Activated T-cell treated with anti-CD3 and anti-CD28 coated beads, Interleukin-2, amount 50 U/mL, for 24 hours (primary cell): ENCODE data around the gene PRR33.
"Not testable (repeated sequence)": the region's sequence is repeated elsewhere in the genome, so short reads cannot be mapped to it uniquely, and the experiment has no call there.

ENCODE experiments used
- DNase-seq: peaks from one replicate; pipeline ENCODE4 v3.0.0-alpha.2; 2020
- H3K27ac Mint-ChIP-seq: 2 replicates; pipeline ENCODE4 v1.8.0; 2020; ENCODE audit warnings: mild to moderate bottlenecking, mixed read lengths
- H3K27me3 Mint-ChIP-seq: 2 replicates; pipeline ENCODE4 v1.8.0; 2020; ENCODE audit warnings: mixed read lengths
- H3K36me3 Mint-ChIP-seq: 2 replicates; pipeline ENCODE4 v1.8.0; 2020; ENCODE audit warnings: low read depth, mixed read lengths
- H3K4me1 Mint-ChIP-seq: 2 replicates; pipeline ENCODE4 v1.8.0; 2020; ENCODE audit warnings: low read depth, mixed read lengths
- H3K4me3 Mint-ChIP-seq: 2 replicates; pipeline ENCODE4 v1.8.0; 2020; ENCODE audit warnings: mild to moderate bottlenecking, moderate library complexity, mixed read lengths
- H3K9me3 Mint-ChIP-seq: 2 replicates; pipeline ENCODE4 v1.8.0; 2020; ENCODE audit warnings: mixed read lengths

The PRR33 gene

DNA sequence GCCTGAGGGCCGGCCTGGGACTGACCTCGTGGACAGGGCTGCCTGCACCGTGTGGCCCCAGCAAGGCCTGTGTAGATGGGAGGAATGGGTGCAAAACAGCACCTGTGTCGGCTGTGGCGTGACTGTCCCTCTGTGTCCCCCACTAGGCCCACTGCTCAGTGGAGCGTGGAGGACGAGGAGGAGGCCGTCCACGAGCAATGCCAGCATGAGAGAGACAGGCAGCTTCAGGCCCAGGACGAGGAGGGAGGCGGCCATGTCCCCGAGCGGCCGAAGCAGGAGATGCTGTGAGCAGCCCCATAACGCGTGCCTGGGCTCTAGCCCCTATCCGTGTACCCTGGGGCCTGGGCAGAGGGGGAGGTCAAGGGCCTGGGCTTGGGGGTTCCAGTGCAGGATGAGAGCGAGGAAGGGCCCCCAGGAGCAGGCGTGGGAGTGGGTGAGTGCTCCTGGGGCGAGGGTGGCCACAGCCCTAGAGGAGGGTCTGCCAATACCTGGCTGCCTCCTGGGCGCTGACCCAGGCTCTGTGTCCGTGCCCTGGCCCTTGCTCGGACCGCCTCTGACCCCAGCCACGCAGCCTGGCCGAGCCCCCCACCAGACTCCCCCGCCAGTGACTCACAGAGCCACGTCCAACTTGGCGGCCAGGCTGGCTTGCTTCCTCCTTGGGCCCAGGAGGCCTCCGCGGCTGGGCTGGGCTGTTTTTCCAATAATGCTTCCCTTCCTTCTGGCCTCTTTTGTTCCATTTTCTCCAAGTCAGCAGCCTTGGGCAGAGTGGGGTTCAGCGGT lies 11.6 kb downstream of the PRR33 start:
- Mint-ChIP-seq H3K36me3 (peaks cover 5% of the 10 kb centered on the region), H3K4me1 (peaks cover 24% of the 10 kb centered on the region), H3K27ac (peak overlapping the region; percentile 24), H3K4me3 (no peak overlapping the region), H3K9me3 (no peaks in the 10 kb centered on the region), H3K27me3 (no peaks in the 10 kb centered on the region)
- peak; percentile 30 for DNase-seq

DNA sequence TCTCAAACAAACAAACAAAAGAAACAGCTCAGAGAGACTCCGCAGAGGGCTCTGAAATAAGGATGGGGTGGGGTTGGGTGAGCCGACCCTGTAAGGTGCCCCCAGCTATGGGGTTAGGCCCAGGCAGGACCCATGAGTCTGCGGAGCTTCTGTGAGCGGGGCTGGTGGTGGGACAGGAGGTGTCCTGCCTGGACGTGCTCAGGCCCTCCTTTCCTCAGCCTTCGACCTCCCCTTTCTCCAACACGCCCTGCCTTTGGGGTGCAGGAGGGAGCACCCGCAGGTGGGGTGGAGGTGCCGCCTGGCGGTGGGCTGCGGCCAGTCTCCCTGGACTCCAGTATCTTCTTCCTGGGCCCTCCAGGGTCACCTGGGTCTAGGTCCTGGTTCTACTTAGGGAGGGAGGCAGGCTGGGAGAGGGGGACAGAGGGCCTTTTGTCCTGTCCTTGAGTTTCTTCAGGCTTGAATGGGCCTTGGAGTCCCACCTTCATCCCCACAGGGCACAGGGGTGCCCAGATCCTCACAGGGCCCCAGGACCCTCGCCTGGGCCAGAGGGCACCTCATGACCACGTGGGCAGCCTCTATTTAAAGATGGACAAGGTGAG lies 12.3 kb downstream of the PRR33 start:
- H3K27me3 Mint-ChIP-seq: no peaks in the 10 kb centered on the region
- no peak overlapping the region for H3K27ac Mint-ChIP-seq
- peaks cover 24% of the 10 kb centered on the region for H3K4me1 Mint-ChIP-seq

DNA sequence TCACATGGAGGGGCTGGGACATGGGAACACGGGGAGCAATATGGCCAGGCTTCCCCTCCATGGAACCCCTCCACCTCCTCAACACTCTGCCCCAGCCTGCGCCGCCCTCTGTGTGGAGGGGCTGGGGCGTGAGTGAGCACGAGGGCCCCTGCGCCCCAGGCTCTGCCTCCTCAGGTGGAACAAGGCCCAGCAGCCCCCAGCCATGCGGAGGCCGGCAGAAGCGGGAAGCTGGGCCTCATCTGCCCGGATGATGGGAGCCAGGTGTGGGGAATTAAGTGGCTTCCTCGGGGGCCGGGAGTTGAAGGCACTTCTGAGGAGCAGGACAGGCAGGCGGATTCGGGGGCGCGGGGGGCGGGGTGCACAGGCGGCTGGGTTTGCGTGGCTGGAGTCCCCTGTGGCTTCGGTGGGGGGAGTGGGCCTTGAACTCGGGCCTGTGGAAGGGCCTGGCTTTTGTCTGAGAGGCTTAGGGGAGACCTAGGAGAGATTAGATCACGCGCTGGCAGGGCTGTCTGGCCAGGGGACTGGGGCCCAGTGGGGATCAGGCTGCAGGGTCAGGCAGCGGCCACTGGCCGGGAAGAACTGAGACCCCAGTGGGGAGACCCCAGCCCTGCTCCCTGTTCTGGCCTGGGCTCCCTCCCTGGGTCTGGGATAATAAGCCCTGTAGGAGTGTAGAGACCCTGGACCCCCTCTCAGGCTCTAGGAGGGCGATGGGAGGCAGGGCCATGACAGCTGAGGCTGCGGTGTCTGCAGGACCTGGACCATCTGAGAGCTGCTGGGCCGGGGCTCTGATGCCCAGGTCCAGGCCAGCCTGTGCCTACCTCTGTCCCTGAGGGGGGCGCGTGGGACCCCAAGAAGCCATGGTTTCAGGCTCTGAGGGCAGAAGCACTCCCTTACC lies 13.3 kb downstream of the PRR33 start:
- no peaks in the 10 kb centered on the region for H3K9me3 Mint-ChIP-seq
- H3K27ac Mint-ChIP-seq: no peak overlapping the region
- DNase-seq: peak; percentile 27
- H3K27me3 Mint-ChIP-seq: no peaks in the 10 kb centered on the region
- H3K36me3 Mint-ChIP-seq: peaks cover 5% of the 10 kb centered on the region
- H3K4me3 Mint-ChIP-seq: no peak overlapping the region
- H3K4me1 Mint-ChIP-seq: peaks cover 26% of the 10 kb centered on the region

More for the DNA sequence above, 12.3 kb downstream of the PRR33 start:
- H3K4me3 Mint-ChIP-seq: no peak overlapping the region
- H3K9me3 Mint-ChIP-seq: no peaks in the 10 kb centered on the region
- peak; percentile 30 for DNase-seq
- peaks cover 5% of the 10 kb centered on the region for H3K36me3 Mint-ChIP-seq

DNA sequence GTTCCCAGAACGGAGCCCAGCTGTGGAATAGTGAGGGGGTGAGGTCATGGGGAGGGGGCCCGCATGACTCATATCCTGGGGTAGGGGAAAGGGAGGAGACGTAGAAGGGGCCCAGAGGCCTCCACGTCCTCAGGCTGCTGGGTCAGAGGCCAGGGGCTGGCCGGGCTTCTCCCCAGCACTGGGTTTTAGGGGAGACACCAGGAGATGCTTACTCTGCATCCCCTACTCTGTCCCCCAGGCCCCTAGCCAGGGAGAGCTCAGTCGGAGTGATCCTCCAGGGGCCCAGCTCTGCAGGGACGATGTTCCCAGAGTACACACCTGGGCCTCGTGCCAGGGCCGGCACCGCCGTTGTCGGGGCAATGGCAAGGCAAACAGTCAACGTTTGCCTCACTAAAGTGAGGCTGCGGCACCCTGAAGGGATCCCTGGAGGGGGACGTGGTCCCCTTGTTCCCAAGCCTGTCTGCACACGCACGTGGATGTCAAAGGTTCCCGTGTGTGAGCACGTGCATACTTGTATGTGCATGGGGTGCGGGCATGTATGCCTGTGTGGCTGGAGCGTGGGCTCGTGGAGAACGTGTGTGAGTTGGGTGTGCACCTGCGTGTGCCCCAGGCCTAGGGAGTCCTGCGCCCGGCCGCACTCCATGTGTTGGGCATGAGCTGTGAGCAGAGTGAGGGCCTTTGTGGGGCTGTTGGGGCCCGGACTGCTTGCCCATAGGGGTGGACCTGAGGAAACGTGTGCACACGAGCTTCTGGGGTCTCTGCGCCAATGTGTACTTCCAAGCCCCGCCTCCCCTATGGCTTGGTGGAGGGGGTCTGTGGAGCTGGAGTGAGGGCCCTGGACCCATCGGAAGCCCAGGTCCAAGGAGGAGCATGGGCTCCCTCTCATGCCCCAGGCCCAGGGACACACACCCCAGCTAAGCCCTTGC lies 14.2 kb downstream of the PRR33 start:
- no peak overlapping the region for H3K4me3 Mint-ChIP-seq
- H3K27me3 Mint-ChIP-seq: no peaks in the 10 kb centered on the region
- peaks cover 5% of the 10 kb centered on the region for H3K36me3 Mint-ChIP-seq
- no peak overlapping the region for H3K27ac Mint-ChIP-seq
- H3K9me3 Mint-ChIP-seq: no peaks in the 10 kb centered on the region
- H3K4me1 Mint-ChIP-seq: peaks cover 31% of the 10 kb centered on the region
- DNase-seq: peak; percentile 29

DNA sequence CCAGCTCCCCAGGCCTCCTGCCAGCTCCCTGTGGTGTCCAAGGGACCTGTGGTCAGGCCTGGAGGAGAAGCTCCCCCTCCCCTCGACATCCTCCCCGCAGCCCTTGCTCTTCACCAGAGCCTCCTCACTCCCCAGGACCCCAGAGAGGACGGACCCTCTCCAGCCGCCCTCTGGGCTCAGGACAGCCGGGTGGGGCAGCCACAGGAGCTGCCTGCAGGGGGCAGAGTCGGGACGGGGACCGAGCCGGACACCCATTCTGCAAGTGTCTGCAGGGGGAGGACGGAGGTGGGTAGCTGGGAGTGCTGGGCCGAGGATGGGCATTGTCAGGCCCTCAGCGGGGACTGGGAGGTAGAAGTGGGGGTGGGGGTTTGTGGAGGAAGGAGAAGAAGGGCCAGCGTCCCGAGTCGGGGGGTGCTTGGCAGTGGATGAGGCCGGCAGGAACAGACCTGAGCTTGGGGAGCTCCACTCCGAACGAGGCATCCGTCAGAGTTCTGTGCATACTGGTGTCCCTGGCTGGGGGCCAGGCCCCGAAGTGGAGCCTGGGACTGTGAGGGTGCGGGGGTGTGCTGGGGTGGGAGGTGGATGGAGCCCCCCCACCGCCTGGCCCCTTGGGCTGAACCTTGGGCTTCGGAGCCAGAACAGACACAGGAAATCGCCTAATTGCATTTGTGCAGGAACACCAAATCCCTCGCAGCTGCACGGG lies 15.2 kb downstream of the PRR33 start:
- H3K9me3 Mint-ChIP-seq: no peaks in the 10 kb centered on the region
- DNase-seq: peak; percentile 52
- peaks cover 40% of the 10 kb centered on the region for H3K4me1 Mint-ChIP-seq
- peaks cover 5% of the 10 kb centered on the region for H3K36me3 Mint-ChIP-seq
- no peak overlapping the region for H3K4me3 Mint-ChIP-seq
- H3K27me3 Mint-ChIP-seq: no peaks in the 10 kb centered on the region
- H3K27ac Mint-ChIP-seq: no peak overlapping the region

DNA sequence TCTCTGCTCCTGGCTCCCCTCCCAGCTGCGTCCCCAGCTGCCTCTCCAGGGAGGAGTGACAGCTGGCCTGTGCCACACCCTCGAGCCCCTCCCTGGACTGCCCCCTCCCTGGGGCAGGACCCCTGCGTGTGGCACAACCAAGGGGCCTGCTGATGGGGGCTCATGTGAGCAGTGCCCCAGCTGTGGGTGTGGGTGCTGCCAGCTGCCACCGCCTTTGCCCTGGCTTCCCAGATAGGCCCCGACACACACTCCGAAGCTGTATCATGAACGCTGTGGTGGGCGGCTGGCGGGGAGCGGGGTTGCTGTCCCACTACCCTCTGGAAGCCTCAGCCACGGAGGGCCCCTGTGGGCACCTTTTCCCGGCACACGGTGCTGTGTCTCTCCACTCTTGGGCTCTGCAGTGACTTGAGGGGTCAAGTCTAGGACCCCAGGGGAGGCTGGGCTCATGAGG lies 15.8 kb downstream of the PRR33 start:
- H3K9me3 Mint-ChIP-seq, H3K36me3 Mint-ChIP-seq, H3K27ac Mint-ChIP-seq, DNase-seq, H3K4me3 Mint-ChIP-seq, H3K27me3 Mint-ChIP-seq: not testable (repeated sequence)
- H3K4me1 Mint-ChIP-seq: peaks cover 44% of the 10 kb centered on the region

DNA sequence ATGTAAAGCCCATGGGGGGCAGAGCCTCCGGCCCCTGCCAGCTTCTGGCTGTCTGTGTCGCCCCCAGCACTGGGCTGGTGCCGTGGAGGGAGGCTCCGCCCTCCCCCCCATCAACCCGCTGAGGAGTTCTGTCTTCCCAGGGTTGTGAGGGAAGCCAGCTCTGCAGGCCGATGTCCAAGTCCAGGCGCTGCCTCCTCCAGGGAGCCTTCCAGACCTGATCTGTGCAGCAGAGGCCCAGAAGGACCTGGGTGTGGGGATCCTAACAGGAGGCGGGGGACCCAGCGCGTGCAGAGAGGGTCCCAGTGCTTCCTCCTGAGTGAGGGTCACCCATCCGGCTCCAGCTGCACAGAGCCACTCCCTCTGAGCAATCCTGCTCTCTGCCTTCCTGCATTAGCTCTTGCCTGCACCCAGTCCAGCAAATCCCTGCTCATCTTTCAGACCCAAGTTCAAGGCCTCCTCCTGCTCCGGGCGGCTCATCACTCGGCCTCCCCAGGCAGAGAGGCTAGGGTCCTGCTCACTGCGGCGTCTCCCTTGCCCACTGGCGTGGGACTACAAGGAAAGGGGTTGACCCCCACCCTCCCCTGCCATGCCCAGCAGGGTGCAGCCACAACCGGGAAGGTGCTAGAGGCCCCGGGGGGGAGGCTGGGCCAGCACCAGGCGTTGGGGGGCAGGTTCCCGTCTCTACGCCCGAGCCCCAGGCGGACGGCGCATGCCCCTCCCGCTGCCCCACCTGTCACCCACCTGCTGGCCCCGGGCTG lies 16.4 kb downstream of the PRR33 start:
- H3K27me3 Mint-ChIP-seq: no peaks in the 10 kb centered on the region
- no peaks in the 10 kb centered on the region for H3K9me3 Mint-ChIP-seq
- H3K27ac Mint-ChIP-seq: peak overlapping the region; percentile 57
- no peak overlapping the region for H3K4me3 Mint-ChIP-seq
- peaks cover 47% of the 10 kb centered on the region for H3K4me1 Mint-ChIP-seq
- peak; percentile 35 for DNase-seq
- peaks cover 5% of the 10 kb centered on the region for H3K36me3 Mint-ChIP-seq

DNA sequence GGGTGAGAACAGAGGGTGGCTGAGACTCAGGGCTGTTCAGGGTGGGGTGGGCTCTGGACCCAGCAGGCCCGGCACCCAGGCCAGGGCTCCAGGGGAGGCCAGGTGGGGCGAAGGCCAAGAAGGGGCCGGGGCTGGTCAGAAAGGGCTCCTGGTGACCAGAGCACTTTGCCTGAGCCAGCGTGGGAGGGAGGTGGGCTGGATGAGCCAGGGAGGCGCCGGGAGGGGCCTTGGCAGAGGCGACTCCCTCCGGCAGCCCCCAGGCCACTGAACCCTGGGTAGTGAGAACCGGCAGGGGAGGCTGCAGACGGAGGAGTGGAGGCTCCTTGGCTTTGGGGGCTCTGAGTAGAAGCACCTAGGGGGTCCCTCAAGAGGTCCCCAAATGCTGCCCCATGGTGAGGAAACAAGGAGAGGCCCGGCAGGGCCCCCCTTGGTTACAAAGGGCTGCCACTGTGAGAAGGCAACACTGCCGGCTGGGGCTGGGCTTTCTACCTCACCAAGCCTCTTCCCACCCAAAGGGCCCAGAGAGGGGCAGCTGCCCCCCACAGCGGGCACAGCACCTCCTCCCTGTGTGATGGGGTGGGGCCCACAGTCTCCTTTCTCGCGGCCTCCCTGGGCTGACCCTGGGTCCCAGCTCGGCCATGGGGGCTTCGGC lies 17.1 kb downstream of the PRR33 start:
- not testable (repeated sequence) for H3K36me3 Mint-ChIP-seq, H3K27ac Mint-ChIP-seq, H3K9me3 Mint-ChIP-seq, H3K4me3 Mint-ChIP-seq, H3K27me3 Mint-ChIP-seq
- DNase-seq: peak; percentile 28
- H3K4me1 Mint-ChIP-seq: peaks cover 50% of the 10 kb centered on the region

DNA sequence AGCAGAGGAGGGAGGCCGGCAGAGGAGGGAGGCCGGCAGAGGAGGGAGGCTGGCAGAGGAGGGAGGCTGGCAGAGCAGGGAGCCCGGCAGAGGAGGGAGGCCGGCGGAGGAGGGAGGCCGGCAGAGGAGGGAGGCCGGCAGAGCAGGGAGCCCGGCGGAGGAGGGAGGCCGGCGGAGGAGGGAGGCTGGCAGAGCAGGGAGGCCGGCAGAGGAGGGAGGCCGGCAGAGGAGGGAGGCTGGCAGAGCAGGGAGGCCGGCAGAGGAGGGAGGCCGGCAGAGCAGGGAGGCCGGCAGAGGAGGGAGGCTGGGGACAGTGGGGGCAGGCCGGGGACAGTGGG lies 17.9 kb downstream of the PRR33 start:
- Mint-ChIP-seq H3K27ac (peak overlapping the region; percentile 55), H3K4me1 (peaks cover 58% of the 10 kb centered on the region)
- not testable (repeated sequence) for H3K4me3 Mint-ChIP-seq, H3K9me3 Mint-ChIP-seq, H3K27me3 Mint-ChIP-seq, DNase-seq, H3K36me3 Mint-ChIP-seq

DNA sequence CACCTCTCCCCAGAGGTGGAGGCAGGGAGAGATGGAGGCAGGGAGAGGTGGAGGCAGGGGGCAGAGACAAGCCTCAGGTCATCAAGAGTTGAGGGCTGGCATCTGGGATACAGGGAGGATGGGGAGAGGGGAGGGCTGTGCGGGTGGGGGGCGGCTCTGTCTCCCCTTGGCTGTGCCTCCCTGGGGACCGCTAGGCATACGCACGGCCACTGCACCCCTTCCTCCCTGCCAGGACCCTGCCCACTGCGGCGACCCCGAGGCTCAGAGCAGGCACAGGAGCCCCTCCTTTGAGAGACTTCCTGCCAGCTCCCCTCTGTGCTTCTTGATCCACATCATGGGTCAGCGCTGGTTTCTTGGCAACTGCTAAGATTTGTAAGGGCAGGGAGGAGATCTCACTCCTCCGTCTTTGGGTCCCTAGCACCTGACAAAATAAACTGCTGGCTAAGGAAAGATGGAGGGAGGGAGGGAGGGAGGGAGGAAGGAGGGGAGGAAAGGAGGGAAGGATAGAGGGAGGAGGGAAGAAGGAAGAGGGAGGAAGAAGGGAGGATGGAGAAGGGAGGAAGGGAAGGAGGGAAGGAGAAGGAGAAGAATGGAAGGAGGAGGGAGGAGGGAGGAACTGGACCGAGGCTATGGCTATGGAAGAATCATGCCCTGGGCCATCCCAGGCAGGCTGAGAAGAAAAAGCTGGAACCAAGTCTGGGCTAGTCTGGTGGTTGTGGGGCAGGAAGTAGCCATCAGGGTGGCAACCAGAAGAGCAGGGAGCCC lies 18.5 kb downstream of the PRR33 start:
- no peak overlapping the region for H3K4me3 Mint-ChIP-seq
- peaks cover 59% of the 10 kb centered on the region for H3K4me1 Mint-ChIP-seq

DNA sequence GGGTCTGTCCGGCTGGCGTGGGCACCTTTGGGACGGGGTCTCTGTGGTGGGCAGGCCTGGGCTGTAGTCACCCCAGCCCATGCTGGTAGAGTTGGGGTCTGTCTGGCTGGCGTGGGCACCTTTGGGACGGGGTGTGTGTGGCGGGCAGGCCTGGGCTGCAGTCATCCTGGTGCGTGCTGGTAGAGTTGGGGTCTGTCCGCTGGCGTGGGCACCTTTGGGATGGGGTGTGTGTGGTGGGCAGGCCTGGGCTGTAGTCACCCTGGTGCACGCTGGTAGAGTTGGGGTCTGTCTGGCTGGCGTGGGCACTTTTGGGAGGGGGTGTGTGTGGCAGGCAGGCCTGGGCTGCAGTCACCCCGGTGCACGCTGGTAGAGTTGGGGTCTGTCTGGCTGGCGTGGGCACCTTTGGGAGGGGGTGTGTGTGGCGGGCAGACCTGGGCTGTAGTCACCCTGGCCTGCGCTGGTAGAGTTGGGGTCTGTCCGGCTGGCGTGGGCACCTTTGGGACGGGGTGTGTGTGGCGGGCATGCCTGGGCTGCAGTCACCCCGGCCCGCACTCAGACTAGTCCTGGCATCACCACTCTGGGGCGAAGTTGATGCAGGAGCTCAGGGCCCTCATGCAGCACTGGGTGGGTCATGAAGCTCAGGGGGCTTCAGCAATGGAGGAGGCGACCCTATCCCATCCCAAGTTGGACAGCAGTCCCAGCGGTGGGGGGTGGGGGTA lies 19.3 kb downstream of the PRR33 start:
- Mint-ChIP-seq H3K27me3 (no peaks in the 10 kb centered on the region), H3K9me3 (no peaks in the 10 kb centered on the region), H3K27ac (peak overlapping the region; percentile 23), H3K4me1 (peaks cover 60% of the 10 kb centered on the region), H3K36me3 (peaks cover 2% of the 10 kb centered on the region), H3K4me3 (no peak overlapping the region)
- DNase-seq: peak; percentile 27

More for the DNA sequence above, 18.5 kb downstream of the PRR33 start:
- no peaks in the 10 kb centered on the region for H3K9me3 Mint-ChIP-seq
- H3K27me3 Mint-ChIP-seq: no peaks in the 10 kb centered on the region
- H3K27ac Mint-ChIP-seq: peak overlapping the region; percentile 55
- DNase-seq: no peak
- H3K36me3 Mint-ChIP-seq: peaks cover 2% of the 10 kb centered on the region
